Naive B cell (primary cell): Measurements from ENCODE around the gene CBLN3. TPM values are rescaled to one million over a fixed set of nuclear protein-coding genes. Genes with fewer than 3 reads are reported as not detected.

Experiments
- ATAC-seq, 2 donors: fragments of 150-1000 bp; cut with Tn5 transposase; 2 replicates each; pipeline ENCODE4 v1.10.0; 2021; ENCODE audit warnings: low read depth in 2 of 2, mild to moderate bottlenecking in 2 of 2, moderate library complexity in 2 of 2
- DNase-seq: peaks from one replicate; pipeline ENCODE4 v3.0.0; 2022
- H3K27ac Mint-ChIP-seq, 6 donors: one replicate each; pipeline ENCODE4 v1.8.0; 2020 to 2022; ENCODE audit warnings: mild to moderate bottlenecking in 6 of 6, mixed read lengths in 6 of 6, moderate library complexity in 5 of 6, inconsistent platforms in 2 of 6
- H3K27me3 Mint-ChIP-seq, 3 donors: one replicate each; pipeline ENCODE4 v1.8.0; 2021 to 2022; ENCODE audit warnings: mixed read lengths in 3 of 3, mild to moderate bottlenecking in 1 of 3
- H3K36me3 Mint-ChIP-seq, 2 donors: one replicate each; pipeline ENCODE4 v1.8.0; 2020 to 2022; ENCODE audit warnings: mixed read lengths in 2 of 2, inconsistent platforms in 1 of 2, mild to moderate bottlenecking in 1 of 2
- H3K4me1 Mint-ChIP-seq, 3 donors: one replicate each; pipeline ENCODE4 v1.8.0; 2020 to 2022; ENCODE audit warnings: mixed read lengths in 3 of 3, inconsistent platforms in 1 of 3, mild to moderate bottlenecking in 1 of 3, moderate library complexity in 1 of 3
- H3K4me3 Mint-ChIP-seq, 8 donors: one replicate each; pipeline ENCODE4 v1.8.0; 2020 to 2022; ENCODE audit warnings: mild to moderate bottlenecking in 8 of 8, mixed read lengths in 8 of 8, moderate library complexity in 8 of 8, inconsistent platforms in 2 of 8
- H3K9me3 Mint-ChIP-seq, 7 donors: one replicate each; pipeline ENCODE4 v1.8.0; 2020 to 2022; ENCODE audit warnings: mixed read lengths in 7 of 7, mild to moderate bottlenecking in 5 of 7, inconsistent platforms in 2 of 7, moderate library complexity in 1 of 7
- polyA plus RNA-seq, 6 donors: library from polyadenylated mRNA; unstranded; fragments of 300-500 nt; fragmentation: Illumina TruSeq; gene quantifications; one replicate each; pipeline ENCODE4 v1.2.3, GENCODE V29; 2021; ENCODE audit warnings: low read depth in 6 of 6

The CBLN3 gene
- polyA plus RNA-seq, 6 donors from 2014 or later: 0.70 to 2.6 (median 2.1) TPM

GRCh38 chr14:24401810-24402702 lies 27.4 kb downstream of the CBLN3 start:
- ATAC-seq (no peak), DNase-seq (no peak)
- peaks cover 0 to 6% of the 10 kb centered on the region in 2 donors for H3K36me3 Mint-ChIP-seq
- peak overlapping the region in 2 of 6 donors; percentile 59 to 69 for H3K27ac Mint-ChIP-seq
- no peaks in the 10 kb centered on the region for H3K9me3 Mint-ChIP-seq
- peak overlapping the region in 1 of 8 donors; percentile 23 for H3K4me3 Mint-ChIP-seq
- H3K27me3 Mint-ChIP-seq: peaks cover 19 to 54% (median 53%) of the 10 kb centered on the region in 3 donors
- H3K4me1 Mint-ChIP-seq: peaks cover 10 to 13% (median 12%) of the 10 kb centered on the region in 3 donors

- Mint-ChIP-seq H3K4me3 (peak overlapping the region in 7 of 8 donors; percentile 55 to 89 (median 82)), H3K27ac (no peak overlapping the region), H3K36me3 (peaks cover 0 to 6% of the 10 kb centered on the region in 2 donors), H3K4me1 (peaks cover 10 to 13% (median 13%) of the 10 kb centered on the region in 3 donors), H3K27me3 (peaks cover 19 to 44% (median 43%) of the 10 kb centered on the region in 3 donors), H3K9me3 (no peaks in the 10 kb centered on the region)
- ATAC-seq (no peak), DNase-seq (no peak)
Measured at GRCh38 chr14:24399999-24400718, 29.3 kb downstream of the CBLN3 start.

GRCh38 chr14:24399447-24399822 lies 30.0 kb downstream of the CBLN3 start:
- Mint-ChIP-seq H3K36me3 (peaks cover 0 to 6% of the 10 kb centered on the region in 2 donors), H3K27me3 (peaks cover 13 to 42% (median 37%) of the 10 kb centered on the region in 3 donors), H3K4me1 (peaks cover 10 to 13% (median 13%) of the 10 kb centered on the region in 3 donors), H3K27ac (peak overlapping the region in 3 of 6 donors; percentile 55 to 64 (median 57)), H3K4me3 (peak overlapping the region; percentile 55 to 89 (median 82)), H3K9me3 (no peaks in the 10 kb centered on the region)
- ATAC-seq (no peak), DNase-seq (no peak)

GRCh38 chr14:24398653-24399446 lies 30.6 kb downstream of the CBLN3 start, which contains the start of gene NYNRIN:
NYNRIN (plus strand) TSS chr14:24399003; CDS start chr14:24399247, 244 bp downstream.
- H3K4me1 Mint-ChIP-seq: peaks cover 10 to 13% (median 13%) of the 10 kb centered on the region in 3 donors
- peak within 1 kb of the TSS; percentile 55 to 89 (median 84) for H3K4me3 Mint-ChIP-seq
- peaks cover 10 to 36% (median 31%) of the 10 kb centered on the region in 3 donors for H3K27me3 Mint-ChIP-seq
- ATAC-seq (peak; percentile 83), DNase-seq (peak; percentile 44)
- peak within 1 kb of the TSS in 3 of 6 donors; percentile 55 to 64 (median 57) for H3K27ac Mint-ChIP-seq
- H3K9me3 Mint-ChIP-seq: no peaks in the 10 kb centered on the region
- H3K36me3 Mint-ChIP-seq: peaks cover 0 to 6% of the 10 kb centered on the region in 2 donors

GRCh38 chr14:24398293-24398652 lies 31.2 kb downstream of the CBLN3 start:
- Mint-ChIP-seq H3K4me1 (peaks cover 10 to 13% (median 13%) of the 10 kb centered on the region in 3 donors), H3K27me3 (peaks cover 10 to 30% (median 28%) of the 10 kb centered on the region in 3 donors), H3K4me3 (peak overlapping the region in 2 of 8 donors; percentile 6 to 22)

GRCh38 chr14:24397639-24398292 lies 31.7 kb downstream of the CBLN3 start:
- Mint-ChIP-seq H3K9me3 (no peaks in the 10 kb centered on the region), H3K27me3 (peaks cover 10 to 29% (median 25%) of the 10 kb centered on the region in 3 donors), H3K36me3 (peaks cover 0 to 6% of the 10 kb centered on the region in 2 donors), H3K27ac (peak overlapping the region in 1 of 6 donors; percentile 52), H3K4me1 (peaks cover 10 to 13% (median 13%) of the 10 kb centered on the region in 3 donors), H3K4me3 (peak overlapping the region in 7 of 8 donors; percentile 1 to 74 (median 51))
- no peak for DNase-seq
- ATAC-seq: no peak

More at GRCh38 chr14:24398293-24398652, 31.2 kb downstream of the CBLN3 start:
- Mint-ChIP-seq H3K9me3 (no peaks in the 10 kb centered on the region), H3K27ac (no peak overlapping the region), H3K36me3 (peaks cover 0 to 6% of the 10 kb centered on the region in 2 donors)
- ATAC-seq (no peak), DNase-seq (no peak)

GRCh38 chr14:24395609-24396582 lies 33.6 kb downstream of the CBLN3 start:
- peak; percentile 23 to 29 for ATAC-seq
- no peaks in the 10 kb centered on the region for H3K36me3 Mint-ChIP-seq

GRCh38 chr14:24394275-24394674 lies 35.2 kb downstream of the CBLN3 start:
- no peak overlapping the region for H3K27ac Mint-ChIP-seq
- no peak overlapping the region for H3K4me3 Mint-ChIP-seq
- DNase-seq: no peak
- peaks cover under 1 to 4% (median 2%) of the 10 kb centered on the region in 3 donors for H3K4me1 Mint-ChIP-seq
- peaks cover 0 to 1% (median 0%) of the 10 kb centered on the region in 7 donors for H3K9me3 Mint-ChIP-seq
- H3K36me3 Mint-ChIP-seq: no peaks in the 10 kb centered on the region
- no peak for ATAC-seq
- peaks cover 18 to 28% (median 20%) of the 10 kb centered on the region in 3 donors for H3K27me3 Mint-ChIP-seq

More at GRCh38 chr14:24395609-24396582, 33.6 kb downstream of the CBLN3 start:
- Mint-ChIP-seq H3K27ac (peak overlapping the region in 1 of 6 donors; percentile 15), H3K4me3 (peak overlapping the region in 2 of 8 donors; percentile 17 to 30), H3K9me3 (peaks cover 0 to 1% (median 0%) of the 10 kb centered on the region in 7 donors), H3K4me1 (peaks cover 10 to 13% (median 13%) of the 10 kb centered on the region in 3 donors), H3K27me3 (peaks cover 15 to 31% (median 26%) of the 10 kb centered on the region in 3 donors)
- DNase-seq: no peak

- no peaks in the 10 kb centered on the region for H3K36me3 Mint-ChIP-seq
- H3K4me1 Mint-ChIP-seq: peaks cover 0 to 2% (median 0%) of the 10 kb centered on the region in 3 donors
- peaks cover 23 to 44% (median 28%) of the 10 kb centered on the region in 3 donors for H3K27me3 Mint-ChIP-seq
- ATAC-seq (no peak), DNase-seq (no peak)
- no peak overlapping the region for H3K27ac Mint-ChIP-seq
- H3K9me3 Mint-ChIP-seq: peaks cover 0 to 1% (median 0%) of the 10 kb centered on the region in 7 donors
- H3K4me3 Mint-ChIP-seq: no peak overlapping the region
Measured at GRCh38 chr14:24392325-24393091, 37.0 kb downstream of the CBLN3 start.

- DNase-seq: no peak
- H3K27me3 Mint-ChIP-seq: peaks cover 29 to 44% (median 33%) of the 10 kb centered on the region in 3 donors
Measured at GRCh38 chr14:24390701-24391468, 38.6 kb downstream of the CBLN3 start.

More at GRCh38 chr14:24390701-24391468, 38.6 kb downstream of the CBLN3 start:
- Mint-ChIP-seq H3K9me3 (peaks cover 0 to 1% (median 0%) of the 10 kb centered on the region in 7 donors), H3K4me3 (no peak overlapping the region), H3K36me3 (no peaks in the 10 kb centered on the region), H3K4me1 (peaks cover 0 to 2% (median 0%) of the 10 kb centered on the region in 3 donors), H3K27ac (peak overlapping the region in 1 of 6 donors; percentile 84)
- ATAC-seq: peak in 1 of 2 donors; percentile 48
